H1 (cell line): ENCODE results near the gene ALDH1A3. TPM values are rescaled to one million over a fixed set of nuclear protein-coding genes. Genes with fewer than 3 reads are reported as not detected.

Experiments used
- ASH2L ChIP-seq: fragments of 200-600, 300-600 bp; sonication (generic); IDR thresholded peaks from one replicate; pipeline ENCODE4 v1.7.1; 2017; ENCODE audit warnings: low read length
- BCL11A ChIP-seq, 2 experiments: IDR thresholded peaks; one replicate each; pipeline ENCODE4 v1.6.1; 2011; ENCODE audit warnings: low read depth in 2 of 2, low read length in 2 of 2, mild to moderate bottlenecking in 2 of 2
- HDAC2 ChIP-seq, 2 experiments: fragments of 300-600 bp in 1 of 2; sonication (generic) in 1 of 2; IDR thresholded peaks; 2 replicates each; pipeline ENCODE4 v1.6.1; 2011 to 2012; ENCODE audit warnings: low read depth in 2 of 2, low read length in 2 of 2, mild to moderate bottlenecking in 2 of 2, moderate library complexity in 2 of 2, borderline replicate concordance in 1 of 2, inconsistent platforms in 1 of 2
- JUN ChIP-seq: IDR thresholded peaks from 2 replicates; pipeline ENCODE4 v1.6.1; 2011; ENCODE audit warnings: low read depth, mild to moderate bottlenecking, improper control_type of control experiment, low read length
- NANOG ChIP-seq: IDR thresholded peaks from 2 replicates; pipeline ENCODE4 v1.6.1; 2011; ENCODE audit warnings: low read length, low read depth, mild to moderate bottlenecking, inconsistent platforms; ENCODE audit not compliant: insufficient read depth, poor library complexity, severe bottlenecking
- POLR2AphosphoS5 ChIP-seq: IDR thresholded peaks from 2 replicates; pipeline ENCODE4 v1.6.1; 2011; ENCODE audit warnings: low read depth, low read length
- ZNF274 ChIP-seq: IDR thresholded peaks from 2 replicates; pipeline ENCODE4 v1.7.0; 2012; ENCODE audit warnings: low read length, borderline replicate concordance; ENCODE audit errors: extremely low read depth
- polyA plus RNA-seq, 7 experiments: library from polyadenylated mRNA; depleted of rRNA in 3 of 7; stranded (reverse) in 5 of 7; unstranded in 2 of 7; fragments of >200 nt in 5 of 7; fragments of 200-250 nt in 2 of 7; gene quantifications; 1 replicate in 5 of 7; 2 replicates in 1 of 7; 4 replicates in 1 of 7; pipeline versions ENCODE4 v1.2.1 to v1.2.3, GENCODE V29; 2011 to 2013; ENCODE audit warnings: missing spikeins in 2 of 7, mixed read lengths in 2 of 7
- total RNA-seq: library from RNA; stranded (reverse); fragmentation: NEBNext Ultra II Directional; extraction: Animal tissue kit (Norgen Biotek cat#: 25700); gene quantifications from 2 replicates; pipeline ENCODE4 v1.2.1, GENCODE V29; 2021

Gene ALDH1A3
- total and polyA plus RNA-seq, 2 of the 8 experiments (the other 6 are each of a cell fraction or from before 2014, with no cell fraction given) = 2.2 to 5.5 TPM

- TF ChIP-seq JUN (no peak), NANOG (no peak), ZNF274 (no peak), HDAC2 (IDR thresholded peaks at IDR 0.05; ENCODE audit: borderline replicate concordance in 1 of 2, low read depth in 2 of 2, low read length in 2 of 2) (no peak), ASH2L (no peak), BCL11A (IDR thresholded peaks at IDR 0.05; ENCODE audit: low read depth in 2 of 2, low read length in 2 of 2) (no peak), POLR2AphosphoS5 (no peak)
Measured at GRCh38 chr15:100897221-100898151, 17.9 kb downstream of the ALDH1A3 start (continued).
